GM18858 (cell line): Measurements from ENCODE around the gene LRCOL1.

Experiments used
- ATAC-seq: cut with Tn5 transposase; IDR thresholded peaks from one replicate; pipeline ENCODE4 v1.9.1; 2021; ENCODE audit not compliant: unreplicated experiment

The LRCOL1 gene

GRCh38 chr12:132637811-132638210 lies 27.4 kb upstream of the LRCOL1 start:
- ATAC-seq, result no peak

DNA sequence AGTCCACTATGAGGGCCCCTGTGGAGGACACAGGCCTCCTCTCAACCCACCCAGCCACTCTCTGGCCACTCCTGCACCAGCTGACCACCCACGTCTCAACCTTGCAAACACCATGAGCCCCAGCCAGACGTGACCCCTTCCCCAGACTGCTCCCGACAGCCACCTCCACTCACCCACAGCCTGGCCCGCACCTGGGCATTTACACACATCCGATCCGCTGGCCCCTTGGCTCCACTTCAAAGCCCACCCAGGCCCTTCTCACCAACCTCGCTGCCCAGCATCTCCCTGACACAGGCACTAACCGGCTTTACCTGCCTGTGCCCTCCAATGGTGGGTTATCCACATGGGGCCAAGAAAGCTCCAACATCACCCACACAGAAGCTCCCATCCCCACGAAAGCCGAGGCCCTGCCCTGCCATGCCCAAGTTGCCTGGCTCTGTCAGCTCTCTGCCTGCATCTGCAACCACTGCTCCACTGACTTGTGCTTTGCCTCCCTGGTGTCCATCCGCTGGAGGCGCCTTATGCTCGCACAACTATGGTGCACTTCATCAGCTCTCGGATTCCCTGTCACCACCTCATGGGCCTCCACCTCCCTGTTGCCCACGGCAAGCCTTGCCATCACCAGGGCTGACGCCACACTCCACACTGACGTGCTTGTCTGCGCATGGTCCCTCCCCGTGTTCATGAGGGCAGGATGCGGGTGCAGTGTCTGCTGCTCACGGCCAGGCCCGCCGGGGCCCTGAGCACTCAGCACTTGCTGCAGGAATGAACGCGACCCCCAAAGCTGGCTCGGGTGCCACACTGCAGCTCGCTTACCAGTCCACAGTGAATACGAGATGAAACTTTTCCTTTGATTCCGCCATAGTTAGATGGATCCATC lies 24.9 kb upstream of the LRCOL1 start:
- no peak for ATAC-seq

GRCh38 chr12:132634411-132634990 lies 24.1 kb upstream of the LRCOL1 start:
- no peak for ATAC-seq

DNA sequence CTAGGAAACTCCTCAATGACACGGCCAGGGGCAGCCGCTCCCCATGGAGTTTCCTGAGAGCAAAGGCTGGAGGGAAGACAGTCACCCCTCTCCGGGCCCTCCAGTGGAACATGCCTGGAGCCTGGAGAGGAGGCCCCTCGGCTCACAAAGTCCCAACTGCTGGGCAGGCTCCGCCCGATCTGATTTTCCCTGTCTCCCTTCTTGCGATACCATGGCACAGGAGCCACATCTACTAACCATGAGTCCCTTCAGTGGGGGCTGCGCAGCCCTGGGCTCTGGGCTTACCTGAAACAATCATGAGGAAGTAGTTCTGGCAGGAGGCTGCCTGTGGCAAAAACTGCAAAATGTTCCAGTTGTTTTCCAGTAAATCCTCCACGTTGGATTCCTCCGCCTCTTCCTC lies 23.5 kb upstream of the LRCOL1 start:
- ATAC-seq, result no peak

GRCh38 chr12:132633398-132633797 lies 23.0 kb upstream of the LRCOL1 start:
- ATAC-seq, result no peak

GRCh38 chr12:132632521-132633228 lies 22.3 kb upstream of the LRCOL1 start:
- ATAC-seq, result no peak

- ATAC-seq, result no peak
These were observed 21.3 kb upstream of the LRCOL1 start for GRCh38 chr12:132631666-132632065.

- ATAC-seq, result no peak
These were observed 20.3 kb upstream of the LRCOL1 start for GRCh38 chr12:132630672-132631071.

DNA sequence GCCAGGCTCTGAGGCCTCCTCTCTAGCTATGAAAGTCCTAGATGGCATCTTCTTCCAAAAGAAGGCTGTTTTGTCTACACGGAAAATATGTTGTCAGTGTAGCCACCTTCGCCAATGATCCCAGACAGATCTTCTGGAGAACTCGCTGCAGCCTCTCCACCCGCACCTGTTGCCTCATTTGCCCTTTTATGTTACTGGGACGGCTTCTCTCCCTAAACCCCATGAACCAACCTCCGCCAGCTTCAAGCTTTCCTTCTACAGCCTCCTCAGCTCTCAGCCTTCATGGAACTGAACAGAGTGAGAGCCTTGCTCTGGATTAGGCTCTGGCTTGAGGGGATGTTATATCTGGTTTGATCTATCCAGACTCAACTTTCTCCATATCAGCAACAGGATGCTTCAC lies 18.9 kb upstream of the LRCOL1 start:
- ATAC-seq, result no peak

DNA sequence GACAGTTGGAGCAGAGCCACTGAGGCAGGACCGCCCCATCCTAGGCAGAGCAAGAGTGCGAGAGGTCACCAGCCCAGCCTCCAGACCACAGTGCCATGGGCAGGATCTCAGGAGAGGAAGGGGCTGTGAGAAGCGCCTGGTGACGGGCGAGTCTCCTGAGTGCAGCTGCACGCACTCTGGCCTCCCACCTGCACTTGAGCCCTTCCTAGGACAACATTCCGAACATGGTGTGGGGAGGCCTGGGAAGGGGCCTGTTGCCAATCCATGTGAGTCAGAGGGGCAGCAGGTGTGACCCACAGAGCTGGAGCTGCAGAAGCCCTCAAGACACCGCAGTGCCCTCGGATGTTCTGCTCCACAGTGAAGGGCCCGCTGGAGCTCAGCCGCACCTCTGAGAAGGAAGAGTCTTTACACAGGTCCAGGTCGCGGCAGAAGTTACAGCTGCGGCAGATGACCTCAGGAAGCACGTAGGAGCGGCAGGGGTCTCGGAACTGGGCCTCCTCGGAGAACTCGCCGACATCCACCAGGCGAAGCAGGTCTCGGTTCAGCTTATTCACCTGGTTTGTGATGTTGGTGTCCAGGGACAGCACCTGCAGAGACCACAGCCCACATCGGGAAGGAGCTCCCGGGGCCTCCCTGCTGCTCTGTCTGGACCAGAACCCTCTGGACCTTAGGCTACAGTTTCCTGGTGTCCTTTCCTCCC lies 15.5 kb upstream of the LRCOL1 start:
- no peak for ATAC-seq

GRCh38 chr12:132624910-132625630 lies 14.7 kb upstream of the LRCOL1 start:
- ATAC-seq, result no peak

GRCh38 chr12:132624186-132624855 lies 13.9 kb upstream of the LRCOL1 start:
- no peak for ATAC-seq

DNA sequence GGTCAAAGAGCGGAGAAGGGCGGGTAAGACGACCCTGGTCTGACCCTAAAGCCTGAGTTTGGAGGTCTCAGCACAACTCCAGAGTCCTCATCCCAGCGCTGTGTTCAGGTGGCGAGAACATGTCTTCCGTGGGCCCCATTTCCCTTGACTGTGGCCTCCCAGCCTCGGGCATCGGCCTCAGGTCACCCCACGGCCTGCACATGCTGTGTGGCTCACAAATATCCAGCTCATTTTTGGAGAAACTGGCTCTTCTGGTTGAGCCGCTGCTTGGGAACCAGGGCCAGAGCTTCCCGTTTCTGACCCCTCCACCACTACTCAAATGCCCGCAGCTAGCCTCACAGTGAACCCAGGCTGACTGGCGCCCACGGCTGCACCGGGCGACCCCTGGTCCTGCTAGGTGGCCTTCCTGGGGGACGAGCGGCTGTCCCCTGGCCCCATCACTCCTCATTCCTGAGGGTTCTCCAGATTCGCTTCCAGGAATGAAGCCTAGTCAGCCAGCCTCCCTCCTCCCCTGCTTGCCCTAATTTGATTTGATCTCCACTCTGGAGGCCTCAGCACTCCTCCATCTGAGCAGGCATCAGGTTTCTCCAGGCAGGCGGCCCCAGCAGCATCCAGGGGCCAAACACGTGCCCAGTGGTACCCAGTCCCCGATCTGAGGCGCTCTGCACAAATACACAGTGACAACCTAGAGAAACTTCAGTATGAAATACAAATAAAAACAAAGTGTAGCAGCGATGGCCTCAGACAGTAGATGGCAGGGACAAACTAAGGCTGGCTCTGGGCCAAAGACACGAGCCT lies 12.9 kb upstream of the LRCOL1 start:
- ATAC-seq, result no peak

GRCh38 chr12:132622437-132623071 lies 12.2 kb upstream of the LRCOL1 start:
- no peak for ATAC-seq

DNA sequence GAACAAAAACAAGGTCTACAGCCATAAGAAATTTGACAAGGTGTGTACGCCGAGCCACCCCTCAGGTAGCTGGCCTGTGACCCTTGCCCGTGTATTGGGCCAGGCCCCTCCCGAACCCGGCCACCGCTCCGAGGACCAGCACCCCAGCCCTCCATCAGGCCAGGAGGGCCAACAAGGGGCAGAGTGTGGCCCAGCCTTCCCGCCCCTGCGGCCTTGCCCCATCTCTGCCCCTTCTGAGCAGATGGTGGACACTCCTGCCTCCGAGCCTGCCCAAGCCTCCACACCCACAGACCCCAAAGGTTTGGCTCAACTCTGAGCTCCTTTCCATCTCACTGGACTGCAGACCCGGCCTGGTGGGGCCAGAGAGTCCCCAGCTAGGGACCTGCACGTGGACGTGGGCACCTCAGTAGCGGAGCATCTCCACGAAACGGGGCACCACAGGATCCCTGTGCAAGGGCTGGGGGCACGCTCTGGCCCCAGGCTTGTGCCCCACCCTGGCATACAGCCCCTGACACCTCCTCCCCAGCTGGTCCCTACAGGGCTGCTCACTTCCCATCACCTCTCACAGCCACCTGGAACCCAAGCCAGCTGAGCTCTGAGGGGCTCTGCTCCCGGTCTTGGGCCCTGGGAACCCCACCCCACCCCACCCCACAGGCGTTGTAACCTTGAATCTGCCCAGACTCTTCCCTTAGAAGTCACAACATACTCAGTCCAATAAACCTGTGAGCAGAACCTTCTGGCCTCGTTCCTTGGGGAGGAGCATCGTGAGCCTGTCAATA lies 11.5 kb upstream of the LRCOL1 start:
- ATAC-seq, result no peak

- no peak for ATAC-seq
These were observed 10.7 kb upstream of the LRCOL1 start for GRCh38 chr12:132620899-132621656.

DNA sequence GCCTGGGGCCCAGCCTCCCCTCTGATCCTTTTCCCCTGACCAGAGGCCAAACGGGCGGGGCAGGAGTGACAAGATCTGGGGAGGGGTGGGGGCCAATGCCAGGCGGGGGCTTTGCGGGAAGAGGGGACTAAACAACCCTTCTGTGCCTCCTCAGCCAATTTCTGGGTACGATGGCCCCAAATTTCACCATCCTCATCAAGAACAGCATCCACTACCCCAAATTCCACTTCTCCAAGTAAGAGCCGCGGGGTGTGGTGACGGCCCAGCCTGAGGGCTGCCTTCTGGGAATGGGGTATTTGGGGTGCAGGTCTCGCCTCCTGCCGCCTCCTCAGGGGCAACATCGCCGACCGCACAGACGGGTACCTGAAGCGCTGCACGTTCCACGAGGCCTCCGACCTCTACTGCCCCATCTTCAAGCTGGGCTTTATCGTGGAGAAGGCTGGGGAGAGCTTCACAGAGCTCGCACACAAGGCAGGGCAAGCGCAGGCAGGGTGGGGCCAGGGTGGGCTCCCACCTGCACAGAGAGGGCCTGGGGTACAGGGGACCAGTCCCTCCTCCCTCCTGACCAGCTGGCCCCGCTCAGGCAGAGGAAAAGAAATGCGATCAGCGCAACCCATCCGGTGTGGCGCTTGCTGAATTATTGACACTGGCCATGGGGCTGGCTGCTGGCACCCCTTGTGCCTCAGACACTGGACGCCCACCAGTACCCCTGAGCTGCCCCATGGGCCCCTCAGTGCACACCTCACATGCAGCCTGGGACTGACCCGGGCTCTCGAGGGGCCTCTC lies 9.9 kb upstream of the LRCOL1 start:
- no peak for ATAC-seq
